HCT116 (cell line): Measurements from ENCODE around the gene CAMK2D. TPM values are rescaled to one million over a fixed set of nuclear protein-coding genes. Genes with fewer than 3 reads are reported as not detected.
A peak's percentile ranks its signal among the peaks of the same experiment; 100 is the strongest.

Source experiments
- ATAC-seq: fragments of 200-7000 bp; cut with Tn5 transposase; 2 replicates; pipeline ENCODE4 v1.9.1; 2020; ENCODE audit warnings: mild to moderate bottlenecking, moderate library complexity
- BruUV-seq: library from RNA; stranded (reverse); fragments of 400-500 nt; replicated peaks from 2 replicates; lab custom pipeline; 2021; lab: Mats Ljungman, UMichigan
- CTCF ChIA-PET: fragments of 300-600 bp; sonication (Branson Sonifier 250); formaldehyde crosslinking; loops from one replicate; lab custom pipeline; 2021; ENCODE audit warnings: antibody characterized with exemption; lab: Charles Lee
- POLR2A ChIA-PET: fragments of 300-600, 350-600 bp; sonication (Branson Sonifier 250); formaldehyde crosslinking; loops from one replicate; lab custom pipeline; 2021; ENCODE audit warnings: antibody characterized with exemption; lab: Charles Lee
- RAD21 ChIA-PET, 2 experiments: fragments of 300-600 bp; sonication (Branson Sonifier 250); formaldehyde crosslinking; loops; one replicate each; lab custom pipeline; 2023; ENCODE audit warnings: low total read pairs in 2 of 2; ENCODE audit not compliant: uncharacterized antibody in 2 of 2, unreplicated experiment in 2 of 2, low non-redundant PET in 1 of 2; lab: Charles Lee
- DNase-seq: peaks from one replicate; pipeline ENCODE4 v3.0.0-alpha.2; 2010; ENCODE audit warnings: low read depth, low spot score
- H2AFZ ChIP-seq: fragments of 200-600 bp; shearing (Covaris generic), sonication (generic); 2 replicates; pipeline ENCODE4 v1.6.1; 2017; ENCODE audit warnings: low read depth, mixed run types, mixed read lengths, antibody characterized with exemption, low read length; ENCODE audit not compliant: poor library complexity, severe bottlenecking
- H3K27ac ChIP-seq: 2 replicates; pipeline ENCODE4 v1.5.1; 2012; ENCODE audit warnings: low read depth, low read length
- H3K27me3 ChIP-seq: fragments of 200-600 bp; sonication (generic); 2 replicates; pipeline ENCODE4 v1.6.1; 2016; ENCODE audit warnings: mixed run types, low read length, mixed read lengths; ENCODE audit not compliant: insufficient read depth
- H3K36me3 ChIP-seq, 2 experiments: fragments of 200-500 bp in 1 of 2; fragments of 200-600 bp in 1 of 2; sonication (Bioruptor generic) in 1 of 2; sonication (generic) in 1 of 2; 2 replicates each; pipeline versions ENCODE4 v1.5.1 to v1.6.1; 2014 to 2016; ENCODE audit warnings: low read length in 2 of 2, inconsistent platforms in 1 of 2, mixed read lengths in 1 of 2, mixed run types in 1 of 2; ENCODE audit not compliant: insufficient read depth in 2 of 2, control insufficient read depth in 1 of 2
- H3K4me1 ChIP-seq, 2 experiments: fragments of 200-600 bp in 1 of 2; sonication (generic) in 1 of 2; 2 replicates each; pipeline versions ENCODE4 v1.5.1 to v1.6.1; 2012 to 2017; ENCODE audit warnings: low read length in 2 of 2, inconsistent platforms in 1 of 2, mild to moderate bottlenecking in 1 of 2, mixed read lengths in 1 of 2, mixed run types in 1 of 2, moderate library complexity in 1 of 2; ENCODE audit not compliant: insufficient read depth in 2 of 2, control insufficient read depth in 1 of 2
- H3K4me2 ChIP-seq: fragments of 200-600 bp; sonication (generic); 2 replicates; pipeline ENCODE4 v1.6.1; 2017; ENCODE audit warnings: mixed run types, low read length, mixed read lengths
- H3K4me3 ChIP-seq, 2 experiments: fragments of 200-600 bp in 1 of 2; sonication (generic) in 1 of 2; replicated peaks in 1 of 2; 2 replicates each; pipeline ENCODE4 v1.5.1; 2011 to 2016; ENCODE audit warnings: low read length in 2 of 2, control low read depth in 1 of 2, low read depth in 1 of 2, mild to moderate bottlenecking in 1 of 2, mixed read lengths in 1 of 2, mixed run types in 1 of 2
- H3K79me2 ChIP-seq: fragments of 200-600 bp; sonication (generic); 2 replicates; pipeline ENCODE4 v1.6.1; 2017; ENCODE audit warnings: mild to moderate bottlenecking, mixed run types, low read length, moderate library complexity, mixed read lengths; ENCODE audit not compliant: insufficient read depth
- H3K9ac ChIP-seq: fragments of 200-600 bp; sonication (generic); 2 replicates; pipeline ENCODE4 v1.6.1; 2016; ENCODE audit warnings: low read length, mixed read lengths
- H3K9me2 ChIP-seq: fragments of 200-600 bp; sonication (generic), shearing (Covaris generic); 2 replicates; pipeline ENCODE4 v1.6.1; 2017; ENCODE audit warnings: mixed run types, mild to moderate bottlenecking, moderate library complexity; ENCODE audit not compliant: insufficient read depth
- H3K9me3 ChIP-seq, 2 experiments: fragments of 200-500 bp in 1 of 2; fragments of 200-600 bp in 1 of 2; sonication (Bioruptor generic) in 1 of 2; sonication (generic) in 1 of 2; 2 replicates each; pipeline ENCODE4 v1.6.1; 2014 to 2017; ENCODE audit warnings: low read length in 2 of 2, mixed read lengths in 2 of 2, inconsistent platforms in 1 of 2, low read depth in 1 of 2, mild to moderate bottlenecking in 1 of 2, mixed run types in 1 of 2, moderate library complexity in 1 of 2; ENCODE audit not compliant: control insufficient read depth in 1 of 2, insufficient read depth in 1 of 2
- H4K20me1 ChIP-seq: fragments of 200-600 bp; sonication (generic), shearing (Covaris generic); 2 replicates; pipeline ENCODE4 v1.6.1; 2017; ENCODE audit warnings: mixed run types, mild to moderate bottlenecking, moderate library complexity; ENCODE audit not compliant: insufficient read depth
- ATF3 ChIP-seq: IDR thresholded peaks from 2 replicates; pipeline ENCODE4 v1.6.1; 2012
- CBX3 ChIP-seq: IDR thresholded peaks from 2 replicates; pipeline ENCODE4 v1.6.1; 2012; ENCODE audit warnings: low read depth
- CEBPB ChIP-seq: IDR thresholded peaks from 2 replicates; pipeline ENCODE4 v1.6.1; 2012; ENCODE audit warnings: low read depth
- CTCF ChIP-seq, 3 experiments: fragments of 200-600 bp in 1 of 3; sonication (generic) in 1 of 3; IDR thresholded peaks in 2 of 3; conservative IDR thresholded peaks in 1 of 3; 2 replicates each; pipeline ENCODE4 v1.5.1; 2012 to 2017; ENCODE audit warnings: low read depth in 2 of 3, low read length in 2 of 3, antibody characterized with exemption in 1 of 3, borderline replicate concordance in 1 of 3, control low read depth in 1 of 3, mild to moderate bottlenecking in 1 of 3, mixed read lengths in 1 of 3, mixed run types in 1 of 3, moderate library complexity in 1 of 3; ENCODE audit not compliant: insufficient read depth in 1 of 3
- ELF1 ChIP-seq: IDR thresholded peaks from 2 replicates; pipeline ENCODE4 v1.6.1; 2012; ENCODE audit warnings: low read depth, borderline replicate concordance
- EZH2 ChIP-seq: fragments of 200-600 bp; sonication (generic); IDR thresholded peaks from 2 replicates; pipeline ENCODE4 v1.6.1; 2017; ENCODE audit warnings: antibody characterized with exemption, mixed run types
- FOSL1 ChIP-seq: IDR thresholded peaks from 2 replicates; pipeline ENCODE4 v1.6.1; 2012; ENCODE audit warnings: low read depth
- JUND ChIP-seq: IDR thresholded peaks from 2 replicates; pipeline ENCODE4 v1.6.1; 2012
- POLR2AphosphoS5 ChIP-seq: IDR thresholded peaks from 2 replicates; pipeline ENCODE4 v1.6.1; 2011; ENCODE audit warnings: mild to moderate bottlenecking, low read depth, low read length, moderate library complexity
- RAD21 ChIP-seq: IDR thresholded peaks from 2 replicates; pipeline ENCODE4 v1.6.1; 2012; ENCODE audit warnings: low read depth, mild to moderate bottlenecking
- REST ChIP-seq: IDR thresholded peaks from 2 replicates; pipeline ENCODE4 v1.6.1; 2012; ENCODE audit warnings: low read depth
- SIN3A ChIP-seq: IDR thresholded peaks from 2 replicates; pipeline ENCODE4 v1.6.1; 2012; ENCODE audit warnings: low read depth
- SP1 ChIP-seq: IDR thresholded peaks from 2 replicates; pipeline ENCODE4 v1.6.1; 2012; ENCODE audit warnings: low read depth
- TCF7L2 ChIP-seq: IDR thresholded peaks from 2 replicates; pipeline ENCODE4 v1.7.0; 2011; ENCODE audit warnings: borderline replicate concordance, inconsistent platforms; ENCODE audit not compliant: insufficient read depth, insufficient read length; ENCODE audit errors: extremely low read depth
- YY1 ChIP-seq: IDR thresholded peaks from 2 replicates; pipeline ENCODE4 v1.6.1; 2011; ENCODE audit warnings: low read length, low read depth, moderate library complexity, mild to moderate bottlenecking; ENCODE audit not compliant: insufficient replicate concordance; ENCODE audit errors: extremely low read depth
- ZBTB33 ChIP-seq: IDR thresholded peaks from 2 replicates; pipeline ENCODE4 v1.6.1; 2011; ENCODE audit warnings: mild to moderate bottlenecking, low read length, moderate library complexity; ENCODE audit not compliant: insufficient replicate concordance; ENCODE audit errors: extremely low read depth
- ZFX ChIP-seq: fragments of 450-650 bp; IDR thresholded peaks from 2 replicates; pipeline ENCODE4 v1.6.1; 2017
- intact Hi-C: fragments of 100-400 bp; cut with micrococcal nuclease; formaldehyde crosslinking; loops from 2 replicates; pipeline ENCODE4 v1.10.0; 2022
- total RNA-seq: library from RNA; stranded (reverse); gene quantifications from one replicate; pipeline ENCODE4 v1.2.1, GENCODE V29; 2021; ENCODE audit not compliant: unreplicated experiment

Gene CAMK2D
- total RNA-seq, 1 experiment from 2014 or later: 67.0 TPM

- Histone ChIP-seq H3K79me2 (no peaks in the 10 kb centered on the region), H3K4me2 (peak overlapping the region; percentile 37), H2AFZ (peak overlapping the region; percentile 62), H3K9me3 (no peaks in the 10 kb centered on the region), H3K27me3 (no peaks in the 10 kb centered on the region), H3K9ac (no peak overlapping the region), H3K27ac (no peak overlapping the region), H4K20me1 (no peaks in the 10 kb centered on the region), H3K36me3 (no peaks in the 10 kb centered on the region), H3K4me1 (peaks cover 37 to 55% of the 10 kb centered on the region in 2 experiments), H3K9me2 (no peaks in the 10 kb centered on the region), H3K4me3 (no peak overlapping the region)
- ChIA-PET CTCF (no interaction called here), RAD21 (interaction anchor here in 1 of 2 experiments (1.2 kb wide), 1 partner anchor 34 kb away, joined by 3 read pairs; no protein-coding TSS in a partner anchor), POLR2A (interaction anchor here (1.1 to 1.9 kb wide), 4 partner anchors 10 to 34 kb away, joined by 4 to 7 read pairs (median 6); no protein-coding TSS in a partner anchor)
- TF ChIP-seq ATF3: peak; percentile 76
- TF ChIP-seq YY1: no peak
- peak; percentile 74 for TF ChIP-seq SP1
- peak; percentile 94 for TF ChIP-seq CEBPB
- TF ChIP-seq CTCF (IDR thresholded peaks at IDR 0.05 in 2 of 3, conservative IDR thresholded peaks at IDR 0.05 in 1 of 3; ENCODE audit: borderline replicate concordance in 1 of 3, insufficient read depth in 1 of 3, low read depth in 2 of 3, low read length in 2 of 3): no peak
- peak; percentile 65 for TF ChIP-seq JUND
- 0 out of 2 replicates have a peak, but pooled peaks have one; percentile 6 for TF ChIP-seq RAD21
- no peak for TF ChIP-seq SIN3A
- no peak for TF ChIP-seq ZFX
- peak; percentile 39; the same call in 1 of the 2 replicates for TF ChIP-seq POLR2AphosphoS5
- TF ChIP-seq TCF7L2: peak; percentile 46
- TF ChIP-seq EZH2: no peak
- TF ChIP-seq ELF1: no peak
- TF ChIP-seq CBX3: peak; percentile 41; the same call in 1 of the 2 replicates
- peak; percentile 73 for TF ChIP-seq FOSL1
- no peak for TF ChIP-seq ZBTB33
- no peak for TF ChIP-seq REST
- ATAC-seq (no peak), DNase-seq (no peak)
- intact Hi-C loops: no loop called here
- no TSS peak for BruUV-seq
Observed at GRCh38 chr4:113434247-113434587, 327.3 kb downstream of the CAMK2D start.
